Activated effector memory CD4-positive, alpha-beta T cell treated with anti-CD3 and anti-CD28 coated beads, Interleukin-2, amount 50 U/mL, for 16 hours (primary cell): ENCODE data around the gene POU2F3.

ENCODE experiments used
- DNase-seq: peaks from one replicate; pipeline ENCODE4 v3.0.0-alpha.2; 2020

The POU2F3 gene

GRCh38 chr11:120239713-120240640 lies at the start of gene POU2F3:
TSS of gene POU2F3 (plus strand) at chr11:120240140. CDS start at chr11:120240344, 204 bp downstream.
- no peak for DNase-seq

- DNase-seq: no peak
Measured at GRCh38 chr11:120191058-120191457, 48.9 kb upstream of the POU2F3 start.

- no peak for DNase-seq
Measured at GRCh38 chr11:120192831-120193625, 46.9 kb upstream of the POU2F3 start.

GRCh38 chr11:120194166-120194565 lies 45.8 kb upstream of the POU2F3 start:
- DNase-seq: no peak

- DNase-seq: no peak
Measured at GRCh38 chr11:120195601-120196320, 44.2 kb upstream of the POU2F3 start.

- DNase-seq: no peak
Measured at GRCh38 chr11:120196826-120197225, 43.1 kb upstream of the POU2F3 start.

- no peak for DNase-seq
Measured at GRCh38 chr11:120197251-120197891, 42.6 kb upstream of the POU2F3 start.

- no peak for DNase-seq
Measured at GRCh38 chr11:120197977-120198376, 42.0 kb upstream of the POU2F3 start.

- no peak for DNase-seq
Measured at GRCh38 chr11:120198403-120198786, 41.5 kb upstream of the POU2F3 start.

- DNase-seq: no peak
Measured at GRCh38 chr11:120198787-120199469, 41.0 kb upstream of the POU2F3 start.

GRCh38 chr11:120199613-120200012 lies 40.3 kb upstream of the POU2F3 start:
- DNase-seq: no peak

GRCh38 chr11:120200677-120201076 lies 39.3 kb upstream of the POU2F3 start:
- DNase-seq: no peak

GRCh38 chr11:120201653-120202052 lies 38.3 kb upstream of the POU2F3 start:
- no peak for DNase-seq

- DNase-seq: no peak
Measured at GRCh38 chr11:120203626-120204025, 36.3 kb upstream of the POU2F3 start.

GRCh38 chr11:120205596-120206161 lies 34.3 kb upstream of the POU2F3 start:
- no peak for DNase-seq

- no peak for DNase-seq
Measured at GRCh38 chr11:120207512-120207911, 32.4 kb upstream of the POU2F3 start.

GRCh38 chr11:120208001-120208441 lies 31.9 kb upstream of the POU2F3 start:
- DNase-seq: no peak

GRCh38 chr11:120208777-120209176 lies 31.2 kb upstream of the POU2F3 start:
- DNase-seq: no peak

GRCh38 chr11:120209746-120210625 lies 30.0 kb upstream of the POU2F3 start:
- no peak for DNase-seq
